ENCODE measurements around the gene REEP3.
"Not testable (repeated sequence)": the region's sequence is repeated elsewhere in the genome, so short reads cannot be mapped to it uniquely, and the experiment has no call there.

REEP3 gene

GRCh38 chr10:63553473-63553872, 32.3 kb downstream of the REEP3 start:
- DNase-seq = no peak

- DNase-seq = no peak
Measured at GRCh38 chr10:63554657-63555056, 33.5 kb downstream of the REEP3 start.

DNA sequence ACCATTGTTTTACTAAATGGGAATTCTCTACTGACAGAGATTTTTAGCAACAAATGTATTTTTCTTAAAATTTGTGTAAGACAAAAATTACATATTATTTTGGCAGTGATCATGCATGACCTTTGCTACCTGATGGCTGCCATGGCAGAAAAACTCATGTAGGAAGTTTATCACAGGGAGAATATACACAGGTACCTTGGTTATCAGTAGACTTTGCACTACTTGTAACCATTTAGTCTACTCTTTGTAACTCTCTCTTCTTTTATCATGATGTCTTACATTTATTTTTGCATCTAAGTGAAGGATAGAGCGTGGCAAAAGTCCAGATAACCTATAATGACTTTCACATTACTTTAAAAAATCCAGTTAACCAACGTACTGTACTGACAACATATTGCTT, 34.1 kb downstream of the REEP3 start:
- no peak for DNase-seq

GRCh38 chr10:63558132-63558784, 37.1 kb downstream of the REEP3 start:
- no peak for DNase-seq

GRCh38 chr10:63561341-63561740, 40.1 kb downstream of the REEP3 start:
- DNase-seq = no peak

DNA sequence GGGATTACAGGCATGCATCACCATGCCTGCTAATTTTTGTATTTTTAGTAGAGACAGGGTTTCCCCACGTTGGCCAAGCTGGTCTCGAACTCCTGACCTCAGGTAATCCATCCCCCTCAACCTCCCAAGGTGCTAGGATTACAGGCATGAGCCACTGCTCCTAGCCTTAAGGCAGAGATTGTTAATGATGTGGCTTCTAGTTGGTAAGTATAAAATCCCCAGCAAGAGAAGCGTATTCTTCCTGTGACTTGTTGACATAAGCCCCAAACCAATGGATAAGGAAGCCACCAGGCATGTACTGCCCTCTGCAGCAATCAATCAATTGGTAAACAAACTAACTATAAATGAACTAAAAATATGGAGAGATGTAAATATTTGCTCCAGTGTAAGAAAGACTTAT, 41.2 kb downstream of the REEP3 start:
- no peak for DNase-seq

- DNase-seq = no peak
Measured at GRCh38 chr10:63562857-63563256, 41.7 kb downstream of the REEP3 start.

DNA sequence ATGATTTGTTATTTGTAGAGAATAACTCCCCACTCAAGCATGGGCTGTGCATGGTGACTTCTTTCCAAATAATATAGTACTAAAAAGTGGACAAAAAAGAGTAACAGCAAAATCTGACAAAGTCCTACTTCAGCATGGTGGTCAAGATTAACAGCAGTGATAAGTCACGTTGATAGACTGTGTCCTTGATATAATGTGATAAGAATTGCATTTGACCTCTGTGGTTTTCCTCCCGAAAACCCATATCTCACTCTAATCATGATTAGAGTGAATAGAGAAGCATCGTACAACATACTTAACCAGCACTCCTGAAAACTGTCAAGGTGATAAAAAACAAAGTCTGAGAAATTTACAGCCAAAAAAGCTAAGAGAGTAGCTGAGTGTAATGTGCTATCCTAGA, 42.4 kb downstream of the REEP3 start:
- DNase-seq = no peak

- not testable (repeated sequence) for DNase-seq
Measured at GRCh38 chr10:63564731-63565130, 43.5 kb downstream of the REEP3 start.

GRCh38 chr10:63573068-63573697, 52.0 kb downstream of the REEP3 start:
- DNase-seq = no peak

DNA sequence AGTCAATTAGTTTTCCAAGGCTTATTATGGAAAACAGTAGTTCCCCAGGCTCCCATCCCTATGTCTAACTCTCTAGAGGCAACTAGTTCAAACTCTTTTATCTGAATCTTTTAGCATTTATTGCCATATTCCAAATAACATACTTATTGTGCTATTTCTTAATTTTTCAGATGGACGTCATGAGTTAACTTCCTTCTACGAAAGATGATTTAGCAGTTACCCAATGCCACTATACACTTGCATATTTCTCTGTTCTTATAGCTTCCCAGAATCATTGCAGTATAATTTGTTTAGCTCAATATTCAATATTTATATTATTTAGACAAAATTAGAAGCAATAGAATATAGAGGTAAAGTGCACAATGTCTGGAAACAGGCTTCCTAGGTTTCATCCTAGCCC, 52.8 kb downstream of the REEP3 start:
- DNase-seq = no peak

- no peak for DNase-seq
Measured at GRCh38 chr10:63576501-63576900, 55.3 kb downstream of the REEP3 start.

DNA sequence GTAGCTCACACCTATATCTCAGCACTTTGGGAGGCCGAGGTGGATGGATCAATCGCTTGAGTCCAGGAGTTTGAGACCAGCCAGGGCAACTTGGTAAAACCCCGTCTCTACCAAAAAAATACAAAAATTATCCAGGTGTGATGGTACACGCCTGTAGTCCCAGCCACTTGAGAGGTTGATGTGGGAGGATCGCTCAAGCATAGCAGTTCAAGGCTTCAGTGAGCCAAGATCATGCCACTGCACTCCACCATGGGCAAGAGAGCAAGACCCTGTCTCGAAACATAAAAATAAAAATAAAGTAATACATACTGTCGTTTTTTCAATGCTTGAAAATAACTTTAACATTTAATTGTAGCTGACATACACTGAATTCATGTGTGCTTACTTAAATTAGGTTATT, 57.3 kb downstream of the REEP3 start:
- DNase-seq = no peak

- no peak for DNase-seq
Measured at GRCh38 chr10:63579371-63580014, 58.3 kb downstream of the REEP3 start.

DNA sequence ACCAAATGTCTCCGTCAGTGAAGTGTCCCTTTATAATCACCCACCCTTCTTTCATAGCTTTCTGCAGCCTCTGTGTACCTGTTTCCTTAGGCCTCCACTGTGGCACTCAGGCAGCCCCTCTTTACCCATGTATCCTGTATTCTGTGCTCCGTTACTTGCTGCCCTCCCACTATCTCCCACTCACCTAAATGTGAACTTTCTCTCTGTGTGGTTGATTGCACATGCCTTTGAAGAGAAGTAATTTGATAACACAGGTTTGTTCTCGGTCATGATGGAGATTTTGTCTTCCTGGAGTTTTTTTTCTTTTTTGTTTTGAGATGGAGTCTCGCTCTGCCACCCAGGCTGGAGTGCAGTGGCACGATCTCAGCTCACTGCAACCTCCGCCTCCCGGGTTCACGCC, 61.5 kb downstream of the REEP3 start:
- no peak for DNase-seq

- no peak for DNase-seq
Measured at GRCh38 chr10:63583397-63583796, 62.2 kb downstream of the REEP3 start.

- no peak for DNase-seq
Measured at GRCh38 chr10:63583909-63584724, 62.9 kb downstream of the REEP3 start.

- DNase-seq = no peak
Measured at GRCh38 chr10:63584725-63585035, 63.5 kb downstream of the REEP3 start.

DNA sequence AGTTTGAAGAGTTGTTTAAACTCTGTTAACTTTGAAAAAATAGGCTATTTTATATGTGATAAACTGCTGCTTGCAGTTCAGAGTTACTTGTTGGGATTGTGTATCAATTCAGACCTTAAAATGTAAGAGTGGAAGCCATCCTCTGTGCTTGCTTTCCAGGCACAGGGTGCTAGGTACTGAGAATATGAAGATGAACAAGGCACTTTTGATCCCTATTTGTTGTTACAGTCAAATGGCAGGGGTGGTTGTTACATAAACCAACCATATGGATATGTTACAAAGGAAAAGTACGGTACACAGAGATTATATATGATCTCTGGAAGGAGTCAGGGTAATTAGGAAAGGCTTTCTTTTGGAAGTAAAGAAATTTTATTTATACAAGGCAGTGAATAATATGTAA, 63.8 kb downstream of the REEP3 start:
- DNase-seq = no peak

GRCh38 chr10:63586043-63586442, 64.8 kb downstream of the REEP3 start:
- DNase-seq = no peak

DNA sequence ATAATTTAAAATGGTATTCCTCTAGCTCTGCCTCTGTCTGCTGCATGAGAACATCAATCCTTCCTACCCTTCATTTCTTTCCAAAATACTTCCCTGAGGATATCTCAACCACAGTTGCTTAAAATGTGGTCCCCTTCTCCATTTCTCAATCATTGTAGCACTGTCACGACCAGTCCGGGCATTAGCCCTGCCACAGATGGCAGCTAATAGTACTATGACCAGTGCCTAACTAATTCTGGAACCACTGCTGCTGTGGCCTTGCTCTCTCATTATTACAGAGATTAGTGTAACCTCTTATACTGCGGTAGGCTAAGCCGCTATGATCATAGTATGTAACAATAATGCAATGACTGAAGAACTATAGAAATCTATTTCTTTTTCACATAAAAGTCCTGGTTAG, 66.0 kb downstream of the REEP3 start:
- no peak for DNase-seq

DNA sequence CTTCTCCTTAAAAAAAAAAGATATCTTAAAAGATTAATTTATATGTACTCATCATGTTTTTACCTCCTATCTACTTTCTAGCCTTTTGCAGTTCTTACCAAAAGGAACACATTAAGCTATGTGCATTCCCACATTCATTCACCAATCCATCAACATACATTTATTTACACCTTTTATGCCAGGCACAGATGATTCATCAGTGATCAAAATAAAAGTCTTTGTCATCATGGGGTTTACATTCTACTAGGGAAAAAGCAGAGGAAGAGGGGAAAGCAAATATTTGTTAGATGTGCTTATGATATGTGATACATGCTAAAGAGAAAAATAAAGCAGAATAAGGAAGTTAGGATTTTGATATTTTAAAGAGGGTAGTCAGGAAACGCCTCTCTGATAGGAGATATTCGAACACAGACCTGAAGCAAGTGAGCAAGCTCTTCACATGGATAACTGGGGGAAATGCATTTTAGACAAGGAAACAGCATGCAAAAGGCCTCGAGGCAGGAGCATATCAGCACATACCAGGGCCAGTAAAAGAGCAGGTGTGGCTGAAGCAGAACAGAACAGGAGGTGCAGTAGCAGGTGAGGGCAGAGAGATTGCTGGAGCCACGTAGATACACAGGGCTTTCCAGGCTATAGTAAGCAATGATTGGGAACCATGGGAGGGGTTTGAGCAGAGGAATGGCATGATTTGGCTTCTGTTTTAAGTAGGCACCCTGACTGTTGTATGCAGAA, 67.4 kb downstream of the REEP3 start:
- DNase-seq = no peak
